Stimulated activated naive B cell treated with anti-CD40 and anti-IgM and Interleukin-4, amounts not matched to agents 10 μg/mL and 1 μg/mL and 100 μg/mL, for 72 hours (primary cell): ENCODE measurements around the gene MRPL36.

Experiments used
- ATAC-seq, 2 donors: fragments of 150-1000 bp; cut with Tn5 transposase; replicated peaks; 2 replicates each; pipeline ENCODE4 v1.10.0; 2021; ENCODE audit warnings: moderate library complexity in 1 of 2
- DNase-seq: peaks from one replicate; pipeline ENCODE4 v3.0.0; 2021
- H3K27ac Mint-ChIP-seq: one replicate; pipeline ENCODE4 v1.8.0; 2022; ENCODE audit warnings: mild to moderate bottlenecking, mixed read lengths
- H3K27me3 Mint-ChIP-seq, 2 donors: one replicate each; pipeline ENCODE4 v1.8.0; 2022; ENCODE audit warnings: mixed read lengths in 2 of 2
- H3K36me3 Mint-ChIP-seq, 2 donors: one replicate each; pipeline ENCODE4 v1.8.0; 2022; ENCODE audit warnings: mixed read lengths in 2 of 2, mild to moderate bottlenecking in 1 of 2
- H3K4me1 Mint-ChIP-seq, 2 donors: one replicate each; pipeline ENCODE4 v1.8.0; 2022; ENCODE audit warnings: mixed read lengths in 2 of 2, mild to moderate bottlenecking in 1 of 2
- H3K4me3 Mint-ChIP-seq, 2 donors: one replicate each; pipeline ENCODE4 v1.8.0; 2022; ENCODE audit warnings: mild to moderate bottlenecking in 2 of 2, mixed read lengths in 2 of 2, moderate library complexity in 1 of 2
- H3K9me3 Mint-ChIP-seq, 2 donors: one replicate each; pipeline ENCODE4 v1.8.0; 2022; ENCODE audit warnings: mixed read lengths in 2 of 2, mild to moderate bottlenecking in 1 of 2

The MRPL36 gene

DNA sequence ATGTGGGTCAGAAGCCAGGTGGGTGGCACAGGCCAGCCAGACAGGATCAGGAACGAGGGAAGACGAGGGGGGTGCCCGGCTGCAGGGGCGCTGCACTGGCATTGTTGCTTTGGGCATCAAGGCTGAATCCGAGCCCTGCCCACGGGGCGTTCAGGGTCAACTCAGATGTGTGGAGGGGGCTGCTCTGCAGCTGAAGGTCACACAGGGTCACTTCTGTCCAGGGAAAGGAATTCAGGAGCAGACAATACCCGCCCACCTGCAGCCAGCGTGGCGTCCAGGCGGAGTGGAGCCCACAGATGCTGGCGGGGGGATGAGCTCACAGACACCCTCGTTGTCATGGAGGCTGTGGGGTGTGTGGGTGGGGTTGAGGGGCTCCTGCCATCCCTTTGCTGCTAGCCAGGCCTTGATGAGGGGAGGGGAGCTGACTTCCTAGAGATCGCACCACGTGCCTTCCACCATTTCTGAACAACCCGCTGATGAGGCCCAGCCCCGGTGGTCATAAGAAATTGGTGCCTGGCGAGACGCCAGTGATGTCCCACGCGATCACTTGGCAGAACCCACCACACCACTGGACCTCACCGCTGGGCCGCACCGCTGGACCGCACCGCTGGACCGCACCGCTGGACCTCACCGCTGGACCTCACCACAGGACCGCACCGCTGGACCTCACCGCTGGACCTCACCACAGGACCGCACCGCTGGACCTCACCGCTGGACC, 31.2 kb downstream of the MRPL36 start:
- ATAC-seq = no peak
- no peaks in the 10 kb centered on the region for H3K4me1 Mint-ChIP-seq
- no peaks in the 10 kb centered on the region for H3K36me3 Mint-ChIP-seq

GRCh38 chr5:1767524-1768282, 31.9 kb downstream of the MRPL36 start:
- H3K27me3 Mint-ChIP-seq = peaks cover 42 to 51% of the 10 kb centered on the region in 2 donors
- DNase-seq (no peak), ATAC-seq (no peak)
- no peak overlapping the region for H3K4me3 Mint-ChIP-seq
- H3K4me1 Mint-ChIP-seq = no peaks in the 10 kb centered on the region
- no peak overlapping the region for H3K27ac Mint-ChIP-seq
- H3K9me3 Mint-ChIP-seq = peaks cover 0 to 1% of the 10 kb centered on the region in 2 donors
- H3K36me3 Mint-ChIP-seq = no peaks in the 10 kb centered on the region

More for the DNA sequence above, 31.2 kb downstream of the MRPL36 start:
- H3K27me3 Mint-ChIP-seq = peaks cover 42 to 51% of the 10 kb centered on the region in 2 donors
- no peak overlapping the region for H3K27ac Mint-ChIP-seq
- H3K9me3 Mint-ChIP-seq = peaks cover 0 to 1% of the 10 kb centered on the region in 2 donors
- H3K4me3 Mint-ChIP-seq = no peak overlapping the region
- no peak for DNase-seq

- DNase-seq (no peak), ATAC-seq (no peak)
- no peak overlapping the region for H3K27ac Mint-ChIP-seq
- no peaks in the 10 kb centered on the region for H3K4me1 Mint-ChIP-seq
- H3K36me3 Mint-ChIP-seq = no peaks in the 10 kb centered on the region
- no peak overlapping the region for H3K4me3 Mint-ChIP-seq
- peaks cover 37 to 45% of the 10 kb centered on the region in 2 donors for H3K27me3 Mint-ChIP-seq
- H3K9me3 Mint-ChIP-seq = peaks cover 0 to 1% of the 10 kb centered on the region in 2 donors
These were observed 33.8 kb downstream of the MRPL36 start for GRCh38 chr5:1765880-1766235.

DNA sequence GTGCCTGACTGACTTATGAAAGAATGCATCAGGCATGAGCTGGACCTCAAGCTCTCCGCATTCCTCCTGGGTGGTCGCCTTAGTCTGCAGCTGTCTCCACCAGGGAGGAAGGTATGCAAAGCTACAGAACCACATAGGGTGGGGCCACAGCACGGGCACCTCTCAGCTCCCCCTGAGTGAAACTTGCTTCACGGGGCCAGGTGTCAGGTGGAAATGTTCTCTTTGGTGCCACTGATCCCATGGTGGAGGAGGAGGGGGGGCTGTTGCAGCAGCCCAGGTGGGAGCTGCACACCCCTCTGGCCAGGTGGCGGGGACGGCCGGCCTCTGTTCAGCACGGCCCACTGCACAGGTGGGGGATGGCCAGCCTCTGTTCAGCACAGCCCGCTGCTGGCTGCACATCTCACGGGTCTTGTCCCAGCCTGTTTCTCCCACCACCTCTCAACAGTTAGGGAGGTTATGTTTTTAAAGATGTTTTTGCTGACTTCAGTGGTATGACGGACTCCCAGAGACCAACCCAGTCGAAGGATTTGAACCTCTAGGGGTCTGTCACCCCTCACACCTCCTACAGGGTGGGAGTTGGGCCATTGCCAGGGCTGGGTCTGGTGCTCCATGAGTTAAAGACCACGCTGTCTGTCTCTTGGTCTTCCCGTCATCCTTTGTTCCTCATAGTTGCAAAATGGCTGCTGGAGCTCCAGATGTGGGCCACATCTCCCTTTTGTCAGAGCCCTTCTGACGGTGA, 34.3 kb downstream of the MRPL36 start:
- Mint-ChIP-seq H3K27me3 (peaks cover 34 to 39% of the 10 kb centered on the region in 2 donors), H3K9me3 (peaks cover 0 to 1% of the 10 kb centered on the region in 2 donors), H3K4me3 (no peak overlapping the region), H3K27ac (no peak overlapping the region), H3K36me3 (no peaks in the 10 kb centered on the region), H3K4me1 (no peaks in the 10 kb centered on the region)
- ATAC-seq = no peak
- DNase-seq = no peak

DNA sequence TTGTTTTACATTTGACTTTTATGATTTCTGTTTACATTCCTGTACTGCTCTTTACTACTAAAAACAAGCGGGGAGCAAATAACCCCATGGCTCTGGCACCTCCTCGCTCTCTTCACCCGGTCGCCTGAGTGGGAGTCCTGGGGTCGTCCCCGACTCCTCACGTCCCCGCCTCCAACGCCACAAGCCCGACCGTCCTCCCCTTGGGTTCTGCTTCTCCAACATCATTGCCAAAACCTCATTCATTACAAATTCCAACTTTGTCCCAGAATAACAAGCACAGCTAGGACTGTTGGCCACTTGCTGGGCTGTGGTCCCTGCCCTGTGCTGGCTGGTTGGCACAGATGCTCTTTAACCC, 35.1 kb downstream of the MRPL36 start:
- ATAC-seq (no peak), DNase-seq (no peak)
- no peaks in the 10 kb centered on the region for H3K36me3 Mint-ChIP-seq
- peaks cover 34 to 39% of the 10 kb centered on the region in 2 donors for H3K27me3 Mint-ChIP-seq
- H3K4me1 Mint-ChIP-seq = no peaks in the 10 kb centered on the region
- peaks cover 0 to 1% of the 10 kb centered on the region in 2 donors for H3K9me3 Mint-ChIP-seq
- H3K27ac Mint-ChIP-seq = no peak overlapping the region
- H3K4me3 Mint-ChIP-seq = no peak overlapping the region

- DNase-seq (no peak), ATAC-seq (no peak)
- Mint-ChIP-seq H3K4me1 (no peaks in the 10 kb centered on the region), H3K9me3 (peaks cover 0 to 1% of the 10 kb centered on the region in 2 donors), H3K36me3 (no peaks in the 10 kb centered on the region), H3K27me3 (peaks cover 34 to 39% of the 10 kb centered on the region in 2 donors), H3K27ac (no peak overlapping the region), H3K4me3 (no peak overlapping the region)
These were observed 35.6 kb downstream of the MRPL36 start for GRCh38 chr5:1763960-1764605.

- peaks cover 3 to 5% of the 10 kb centered on the region in 2 donors for H3K9me3 Mint-ChIP-seq
- no peak overlapping the region for H3K27ac Mint-ChIP-seq
- no peaks in the 10 kb centered on the region for H3K4me1 Mint-ChIP-seq
- H3K4me3 Mint-ChIP-seq = no peak overlapping the region
- no peak for DNase-seq
- ATAC-seq = peak; percentile 39 to 52
- peaks cover 34 to 39% of the 10 kb centered on the region in 2 donors for H3K27me3 Mint-ChIP-seq
- no peaks in the 10 kb centered on the region for H3K36me3 Mint-ChIP-seq
These were observed 36.1 kb downstream of the MRPL36 start for GRCh38 chr5:1763548-1763911.

DNA sequence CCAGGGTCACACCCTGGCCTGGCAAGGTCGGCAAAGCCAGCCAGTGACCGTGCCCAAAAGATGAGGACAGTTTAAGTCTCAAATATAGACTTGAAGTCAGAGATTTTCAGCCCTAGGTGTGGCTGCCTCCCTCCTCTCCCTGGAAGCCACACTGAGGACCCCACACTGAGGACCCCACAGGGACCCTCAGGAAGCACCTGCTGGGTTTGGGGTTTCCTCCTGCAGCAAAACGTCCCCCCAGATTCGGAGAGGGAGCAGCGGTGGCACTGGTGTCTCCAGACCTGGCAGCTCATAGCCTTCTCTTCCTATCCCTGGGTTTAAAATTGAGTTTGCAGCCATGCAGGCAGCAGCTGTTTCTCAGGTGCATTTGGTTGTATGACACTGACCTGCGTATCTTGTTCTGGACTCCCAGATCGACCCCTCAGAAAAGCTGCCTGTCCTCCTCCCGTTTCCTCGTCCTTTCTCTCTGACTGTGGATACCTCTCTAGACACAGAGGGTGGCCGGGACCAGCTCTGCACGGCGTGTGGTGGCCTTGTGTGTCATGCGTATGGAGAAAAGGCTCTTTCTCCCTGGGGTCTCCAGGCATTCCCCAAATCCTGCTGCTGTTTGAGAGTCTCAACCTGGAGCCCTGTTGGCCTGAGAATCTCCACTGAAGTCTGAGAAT, 36.6 kb downstream of the MRPL36 start:
- H3K27ac Mint-ChIP-seq = no peak overlapping the region
- no peak overlapping the region for H3K4me3 Mint-ChIP-seq
- H3K9me3 Mint-ChIP-seq = peaks cover 6 to 10% of the 10 kb centered on the region in 2 donors
- no peaks in the 10 kb centered on the region for H3K36me3 Mint-ChIP-seq
- no peak for DNase-seq
- H3K27me3 Mint-ChIP-seq = peaks cover 32 to 36% of the 10 kb centered on the region in 2 donors
- ATAC-seq = no peak
- no peaks in the 10 kb centered on the region for H3K4me1 Mint-ChIP-seq

- H3K36me3 Mint-ChIP-seq = peaks cover 0 to 3% of the 10 kb centered on the region in 2 donors
- no peak overlapping the region for H3K4me3 Mint-ChIP-seq
- no peak for ATAC-seq
- H3K4me1 Mint-ChIP-seq = no peaks in the 10 kb centered on the region
- H3K27ac Mint-ChIP-seq = no peak overlapping the region
- DNase-seq = no peak
- peaks cover 6 to 14% of the 10 kb centered on the region in 2 donors for H3K9me3 Mint-ChIP-seq
- peaks cover 35 to 37% of the 10 kb centered on the region in 2 donors for H3K27me3 Mint-ChIP-seq
These were observed 37.3 kb downstream of the MRPL36 start for GRCh38 chr5:1762121-1762882.

DNA sequence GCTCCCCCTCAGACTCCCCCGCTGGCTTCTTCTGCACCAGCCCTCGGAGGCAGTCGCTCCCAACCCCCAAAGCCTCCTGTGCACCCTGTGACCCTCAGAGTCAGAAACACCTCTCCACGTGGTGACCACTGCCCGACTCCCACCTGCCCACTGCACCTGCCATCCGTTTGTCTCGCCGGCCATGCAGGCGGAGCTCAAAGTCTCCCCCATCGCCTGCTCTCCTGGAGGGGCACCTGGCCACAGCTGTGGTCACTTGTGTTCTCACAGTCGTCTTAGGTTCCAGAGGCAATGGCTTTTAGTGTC, 38.2 kb downstream of the MRPL36 start:
- Mint-ChIP-seq H3K27ac (no peak overlapping the region), H3K36me3 (peaks cover 0 to 4% of the 10 kb centered on the region in 2 donors), H3K27me3 (peaks cover 39 to 40% of the 10 kb centered on the region in 2 donors), H3K9me3 (peaks cover 6 to 14% of the 10 kb centered on the region in 2 donors), H3K4me3 (no peak overlapping the region), H3K4me1 (no peaks in the 10 kb centered on the region)
- ATAC-seq (no peak), DNase-seq (no peak)

- no peak overlapping the region for H3K4me3 Mint-ChIP-seq
- no peak overlapping the region for H3K27ac Mint-ChIP-seq
- ATAC-seq (no peak), DNase-seq (no peak)
- peaks cover 0 to 4% of the 10 kb centered on the region in 2 donors for H3K36me3 Mint-ChIP-seq
- H3K9me3 Mint-ChIP-seq = peaks cover 6 to 14% of the 10 kb centered on the region in 2 donors
- peaks cover 39 to 40% of the 10 kb centered on the region in 2 donors for H3K27me3 Mint-ChIP-seq
- no peaks in the 10 kb centered on the region for H3K4me1 Mint-ChIP-seq
These were observed 38.8 kb downstream of the MRPL36 start for GRCh38 chr5:1760656-1761452.

- peaks cover 35 to 40% of the 10 kb centered on the region in 2 donors for H3K27me3 Mint-ChIP-seq
- no peak for ATAC-seq
- H3K4me3 Mint-ChIP-seq = no peak overlapping the region
- peaks cover 0 to 4% of the 10 kb centered on the region in 2 donors for H3K36me3 Mint-ChIP-seq
- H3K4me1 Mint-ChIP-seq = no peaks in the 10 kb centered on the region
- no peak for DNase-seq
- H3K9me3 Mint-ChIP-seq = peaks cover 6 to 13% of the 10 kb centered on the region in 2 donors
- H3K27ac Mint-ChIP-seq = no peak overlapping the region
These were observed 39.4 kb downstream of the MRPL36 start for GRCh38 chr5:1760231-1760630.
